Tibial nerve (tissue), 4 donors: ENCODE data around the gene MED13L.

ENCODE experiments used
- EP300 ChIP-seq, 2 donors: sonication (generic); formaldehyde crosslinking; IDR thresholded peaks; one replicate each; pipeline ENCODE4 v1.6.1; 2017; ENCODE audit warnings: antibody characterized with exemption in 2 of 2, mild to moderate bottlenecking in 1 of 2
- POLR2A ChIP-seq, 2 donors: fragments of 450-650 bp; IDR thresholded peaks; one replicate each; pipeline ENCODE4 v1.6.1; 2017; ENCODE audit warnings: antibody characterized with exemption in 2 of 2, mild to moderate bottlenecking in 2 of 2, moderate library complexity in 2 of 2
- TF ChIP-seq, protein P1 (sequence below), 5 experiments: fragments of 200-600 bp in 3 of 5; fragments of 450-650 bp in 2 of 5; sonication (generic) in 3 of 5; IDR thresholded peaks; one replicate each; pipeline ENCODE4 v1.5.1; 2016 to 2019; ENCODE audit warnings: antibody characterized with exemption in 5 of 5, mild to moderate bottlenecking in 3 of 5, moderate library complexity in 2 of 5

GRCh38 chr12:115932066-115932465, 345.4 kb downstream of the MED13L start:
- TF ChIP-seq, protein P1, sequence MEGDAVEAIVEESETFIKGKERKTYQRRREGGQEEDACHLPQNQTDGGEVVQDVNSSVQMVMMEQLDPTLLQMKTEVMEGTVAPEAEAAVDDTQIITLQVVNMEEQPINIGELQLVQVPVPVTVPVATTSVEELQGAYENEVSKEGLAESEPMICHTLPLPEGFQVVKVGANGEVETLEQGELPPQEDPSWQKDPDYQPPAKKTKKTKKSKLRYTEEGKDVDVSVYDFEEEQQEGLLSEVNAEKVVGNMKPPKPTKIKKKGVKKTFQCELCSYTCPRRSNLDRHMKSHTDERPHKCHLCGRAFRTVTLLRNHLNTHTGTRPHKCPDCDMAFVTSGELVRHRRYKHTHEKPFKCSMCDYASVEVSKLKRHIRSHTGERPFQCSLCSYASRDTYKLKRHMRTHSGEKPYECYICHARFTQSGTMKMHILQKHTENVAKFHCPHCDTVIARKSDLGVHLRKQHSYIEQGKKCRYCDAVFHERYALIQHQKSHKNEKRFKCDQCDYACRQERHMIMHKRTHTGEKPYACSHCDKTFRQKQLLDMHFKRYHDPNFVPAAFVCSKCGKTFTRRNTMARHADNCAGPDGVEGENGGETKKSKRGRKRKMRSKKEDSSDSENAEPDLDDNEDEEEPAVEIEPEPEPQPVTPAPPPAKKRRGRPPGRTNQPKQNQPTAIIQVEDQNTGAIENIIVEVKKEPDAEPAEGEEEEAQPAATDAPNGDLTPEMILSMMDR (IDR thresholded peaks at IDR 0.05): no peak
- TF ChIP-seq POLR2A (IDR thresholded peaks at IDR 0.05) (no peak), EP300 (IDR thresholded peaks at IDR 0.05) (no peak)
